OCI-LY7 (cell line): ENCODE data around the gene FOXN3. TPM values are rescaled to one million over a fixed set of nuclear protein-coding genes. Genes with fewer than 3 reads are reported as not detected.

ENCODE experiments used
- BruUV-seq: library from RNA; stranded (reverse); fragments of 400-500 nt; replicated peaks from 2 replicates; lab custom pipeline; 2021; lab: Mats Ljungman, UMichigan
- CTCF ChIA-PET: fragments of 300-600 bp; sonication (Branson Sonifier 250); formaldehyde crosslinking; loops from one replicate; lab custom pipeline; 2022; ENCODE audit warnings: antibody characterized with exemption; ENCODE audit not compliant: unreplicated experiment; lab: Charles Lee
- POLR2A ChIA-PET: fragments of 300-600 bp; sonication (Branson Sonifier 250); formaldehyde crosslinking; loops from one replicate; lab custom pipeline; 2022; ENCODE audit warnings: antibody characterized with exemption; lab: Charles Lee
- DNase-seq: peaks from one replicate; pipeline ENCODE4 v3.0.0-alpha.2; 2015; ENCODE audit warnings: low spot score
- H2AFZ ChIP-seq: fragments of 200-600 bp; sonication (generic), shearing (Covaris generic); 2 replicates; pipeline ENCODE4 v1.6.1; 2014; ENCODE audit warnings: mild to moderate bottlenecking, antibody characterized with exemption, low read length, moderate library complexity
- H3K27ac ChIP-seq: fragments of 200-600 bp; sonication (generic); 2 replicates; pipeline ENCODE4 v1.5.1; 2014; ENCODE audit warnings: mixed run types, low read depth, mild to moderate bottlenecking, moderate library complexity, low read length, inconsistent platforms; ENCODE audit not compliant: poor library complexity, severe bottlenecking
- H3K36me3 ChIP-seq: fragments of 200-600 bp; sonication (generic); 2 replicates; pipeline ENCODE4 v1.6.1; 2014; ENCODE audit warnings: mild to moderate bottlenecking, antibody characterized with exemption, low read length, moderate library complexity, mixed read lengths; ENCODE audit not compliant: insufficient read depth
- H3K4me1 ChIP-seq: fragments of 200-600 bp; sonication (generic); 2 replicates; pipeline ENCODE4 v1.5.1; 2014; ENCODE audit warnings: mild to moderate bottlenecking, low read length; ENCODE audit not compliant: insufficient read depth, poor library complexity, severe bottlenecking
- H3K4me2 ChIP-seq: fragments of 200-600 bp; sonication (generic); 2 replicates; pipeline ENCODE4 v1.6.1; 2014; ENCODE audit warnings: mild to moderate bottlenecking, low read length
- H3K4me3 ChIP-seq: fragments of 200-600 bp; sonication (generic); 2 replicates; pipeline ENCODE4 v1.5.1; 2014; ENCODE audit warnings: mild to moderate bottlenecking, low read depth, low read length; ENCODE audit not compliant: poor library complexity, severe bottlenecking
- H3K79me2 ChIP-seq: fragments of 200-600 bp; sonication (generic); 2 replicates; pipeline ENCODE4 v1.6.1; 2016; ENCODE audit warnings: low read depth, mild to moderate bottlenecking, low read length, moderate library complexity, mixed read lengths; ENCODE audit not compliant: insufficient read depth
- H3K9me2 ChIP-seq: fragments of 200-600 bp; sonication (generic); 2 replicates; pipeline ENCODE4 v1.6.1; 2016; ENCODE audit warnings: mild to moderate bottlenecking, low read length, mixed read lengths; ENCODE audit not compliant: insufficient read depth
- H3K9me3 ChIP-seq: fragments of 200-600 bp; sonication (generic); 2 replicates; pipeline ENCODE4 v1.6.1; 2014; ENCODE audit warnings: mild to moderate bottlenecking, mixed run types, low read length, mixed read lengths
- H4K20me1 ChIP-seq: fragments of 200-600 bp; sonication (generic); 2 replicates; pipeline ENCODE4 v1.6.1; 2014; ENCODE audit warnings: mild to moderate bottlenecking, antibody characterized with exemption, low read length, moderate library complexity, mixed read lengths; ENCODE audit not compliant: insufficient read depth
- EZH2phosphoT487 ChIP-seq: fragments of 200-600 bp; sonication (generic); IDR thresholded peaks from 2 replicates; pipeline ENCODE4 v1.6.1; 2018; ENCODE audit warnings: low read depth, borderline replicate concordance, mild to moderate bottlenecking, mixed run types, antibody characterized with exemption, low read length, moderate library complexity, mixed read lengths
- intact Hi-C: fragments of 100-400 bp; cut with micrococcal nuclease; formaldehyde crosslinking; loops from one replicate; pipeline ENCODE4 v1.10.0; 2022; ENCODE audit not compliant: unreplicated experiment
- total RNA-seq, 2 experiments: library from RNA; depleted of rRNA in 1 of 2; stranded (reverse); fragments of >200 nt in 1 of 2; shearing (Covaris generic) in 1 of 2; gene quantifications; 2 replicates each; pipeline ENCODE4 v1.2.3, GENCODE V29; 2014 to 2022
- TF ChIP-seq, protein P1 (sequence below): fragments of 200-600 bp; sonication (generic); conservative IDR thresholded peaks from 2 replicates; pipeline ENCODE4 v1.5.1; 2014; ENCODE audit warnings: mild to moderate bottlenecking, antibody characterized with exemption, low read length, moderate library complexity, mixed read lengths

FOXN3 gene
- total RNA-seq, 2 experiments from 2014 or later = 77.7 to 102 TPM

DNA sequence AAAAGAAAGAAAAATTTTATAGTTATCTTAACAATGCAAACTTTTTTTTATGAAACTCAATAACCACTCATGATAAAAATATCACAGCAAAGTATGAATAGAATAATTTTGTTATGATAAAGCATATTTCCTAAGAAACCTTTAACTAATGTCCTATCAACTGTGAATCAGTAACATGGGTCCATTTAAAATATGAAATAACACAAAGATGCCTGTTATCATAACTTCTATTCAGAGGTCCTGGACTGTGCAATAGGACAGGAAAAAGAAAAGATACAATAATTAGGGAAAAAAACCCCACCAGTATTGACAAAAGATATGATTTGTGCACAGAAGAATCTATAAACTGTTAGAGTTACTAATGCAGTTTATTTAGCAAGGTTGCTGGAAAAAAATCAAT, 245.4 kb downstream of the FOXN3 start:
- no peaks in the 10 kb centered on the region for H3K4me1 ChIP-seq
- no peak for TF ChIP-seq EZH2phosphoT487
- TF ChIP-seq, protein P1, sequence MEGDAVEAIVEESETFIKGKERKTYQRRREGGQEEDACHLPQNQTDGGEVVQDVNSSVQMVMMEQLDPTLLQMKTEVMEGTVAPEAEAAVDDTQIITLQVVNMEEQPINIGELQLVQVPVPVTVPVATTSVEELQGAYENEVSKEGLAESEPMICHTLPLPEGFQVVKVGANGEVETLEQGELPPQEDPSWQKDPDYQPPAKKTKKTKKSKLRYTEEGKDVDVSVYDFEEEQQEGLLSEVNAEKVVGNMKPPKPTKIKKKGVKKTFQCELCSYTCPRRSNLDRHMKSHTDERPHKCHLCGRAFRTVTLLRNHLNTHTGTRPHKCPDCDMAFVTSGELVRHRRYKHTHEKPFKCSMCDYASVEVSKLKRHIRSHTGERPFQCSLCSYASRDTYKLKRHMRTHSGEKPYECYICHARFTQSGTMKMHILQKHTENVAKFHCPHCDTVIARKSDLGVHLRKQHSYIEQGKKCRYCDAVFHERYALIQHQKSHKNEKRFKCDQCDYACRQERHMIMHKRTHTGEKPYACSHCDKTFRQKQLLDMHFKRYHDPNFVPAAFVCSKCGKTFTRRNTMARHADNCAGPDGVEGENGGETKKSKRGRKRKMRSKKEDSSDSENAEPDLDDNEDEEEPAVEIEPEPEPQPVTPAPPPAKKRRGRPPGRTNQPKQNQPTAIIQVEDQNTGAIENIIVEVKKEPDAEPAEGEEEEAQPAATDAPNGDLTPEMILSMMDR = no peak

DNA sequence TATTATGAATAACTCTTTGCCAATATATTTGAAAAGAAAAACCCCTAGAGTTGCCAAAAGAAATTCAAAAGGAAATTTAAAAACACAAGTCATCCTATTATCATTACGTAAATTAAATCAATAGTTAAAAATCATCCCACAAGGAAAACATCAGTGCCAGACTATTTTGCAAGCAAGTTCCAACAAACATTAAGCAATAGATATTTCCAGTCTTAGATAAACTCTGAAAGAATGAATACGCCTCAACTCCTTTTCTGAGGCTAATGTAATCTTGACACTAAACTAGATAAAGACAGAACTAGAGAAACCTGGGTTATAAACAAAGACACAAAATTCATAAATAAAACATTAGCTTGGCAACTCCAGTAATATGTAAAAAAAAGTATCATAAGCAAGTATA, 245.9 kb downstream of the FOXN3 start:
- BruUV-seq = no TSS peak
- Histone ChIP-seq H3K27ac (no peak overlapping the region), H2AFZ (no peak overlapping the region), H3K9me3 (peaks cover 10% of the 10 kb centered on the region; the same call in 1 of the 2 replicates), H4K20me1 (no peaks in the 10 kb centered on the region), H3K9me2 (no peaks in the 10 kb centered on the region), H3K4me2 (no peak overlapping the region), H3K4me1 (peaks cover 1% of the 10 kb centered on the region), H3K36me3 (peaks cover 30% of the 10 kb centered on the region), H3K79me2 (no peaks in the 10 kb centered on the region), H3K4me3 (no peak overlapping the region)
- TF ChIP-seq, protein P1 = no peak
- TF ChIP-seq EZH2phosphoT487 = no peak
- no peak for DNase-seq
- CTCF ChIA-PET = no interaction called here
- intact Hi-C loops = no loop called here
- POLR2A ChIA-PET = interaction anchor here (0.6 kb wide), 2 partner anchors 279 to 658 kb away, joined by 3 to 4 read pairs; no protein-coding TSS in a partner anchor

More for the DNA sequence above, 245.4 kb downstream of the FOXN3 start:
- POLR2A ChIA-PET = no interaction called here
- H3K9me3 ChIP-seq = peaks cover 10% of the 10 kb centered on the region; the same call in 1 of the 2 replicates
- CTCF ChIA-PET = no interaction called here
- intact Hi-C loops = no loop called here
- DNase-seq = no peak
- H2AFZ ChIP-seq = no peak overlapping the region
- no peaks in the 10 kb centered on the region for H4K20me1 ChIP-seq
- H3K27ac ChIP-seq = no peak overlapping the region
- H3K4me3 ChIP-seq = no peak overlapping the region
- BruUV-seq = no TSS peak
- no peaks in the 10 kb centered on the region for H3K9me2 ChIP-seq
- peaks cover 35% of the 10 kb centered on the region for H3K36me3 ChIP-seq
- H3K79me2 ChIP-seq = no peaks in the 10 kb centered on the region
- H3K4me2 ChIP-seq = no peak overlapping the region

DNA sequence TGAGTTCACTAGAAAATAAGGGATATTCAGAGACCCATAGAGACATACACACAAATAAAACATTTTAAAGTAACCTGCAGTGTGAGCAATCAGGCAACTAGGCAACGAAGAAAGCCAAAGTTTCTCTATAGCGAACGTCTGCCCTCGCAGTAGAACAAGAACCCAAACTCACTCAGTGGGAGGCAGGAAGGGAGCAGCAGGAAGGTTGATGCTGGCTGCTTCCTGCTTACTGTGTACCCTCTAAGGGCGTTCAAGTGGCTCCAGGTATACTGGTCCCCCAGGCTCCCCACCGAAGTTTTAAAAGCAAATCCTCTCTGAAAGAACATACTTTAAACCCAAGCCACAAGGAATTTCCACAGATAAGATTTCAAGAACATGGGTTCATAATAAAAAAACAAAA, 249.3 kb downstream of the FOXN3 start:
- Histone ChIP-seq H3K4me1 (peaks cover 19% of the 10 kb centered on the region), H2AFZ (no peak overlapping the region), H3K79me2 (no peaks in the 10 kb centered on the region), H3K36me3 (peaks cover 11% of the 10 kb centered on the region; the same call in 1 of the 2 replicates), H3K9me2 (no peaks in the 10 kb centered on the region), H3K27ac (no peak overlapping the region), H3K4me3 (no peak overlapping the region), H4K20me1 (no peaks in the 10 kb centered on the region), H3K4me2 (no peak overlapping the region), H3K9me3 (peaks cover 10% of the 10 kb centered on the region; the same call in 1 of the 2 replicates)
- TF ChIP-seq, protein P1 = no peak
- TF ChIP-seq EZH2phosphoT487 = no peak
- BruUV-seq = no TSS peak
- DNase-seq = no peak
- CTCF ChIA-PET = no interaction called here
- POLR2A ChIA-PET = no interaction called here
- intact Hi-C loops = no loop called here
